Measurements from ENCODE around the gene BCL3. TPM values are rescaled to one million over a fixed set of nuclear protein-coding genes. Genes with fewer than 3 reads are reported as not detected.

The BCL3 gene
- total RNA-seq: 2.7 and 21.6 TPM in 2 replicates

GRCh38 chr19:44748426-44749254, at the start of gene BCL3:
Gene BCL3, plus strand, starts transcription at chr19:44748708. Its CDS starts 83 bp downstream, at chr19:44748791.

GRCh38 chr19:44777715-44778347, 29.3 kb downstream of the BCL3 start, which contains the start of gene CBLC:
Gene CBLC, plus strand, starts transcription at chr19:44777890. Its CDS starts 42 bp downstream, at chr19:44777932.

GRCh38 chr19:44808463-44809371, 60.2 kb downstream of the BCL3 start, which contains the start of gene BCAM:
Gene BCAM, plus strand, starts transcription at chr19:44809103. Its CDS starts 22 bp downstream, at chr19:44809125.

Other genes starting within 250 kb of the BCL3 start
- gene ZNF180, start 248.2 kb upstream of the BCL3 start, total RNA-seq: 5.1 and 8.5 TPM in 2 replicates
- gene CEACAM20, start 219.0 kb upstream of the BCL3 start, total RNA-seq: not detected in 2 replicates
- gene IGSF23, start 135.1 kb upstream of the BCL3 start, total RNA-seq: not detected in 2 replicates
- gene PVR, start 104.8 kb upstream of the BCL3 start, total RNA-seq: 158 and 166 TPM in 2 replicates
- 2.4 and 6.3 TPM in 2 replicates for gene CEACAM19, start 77.2 kb upstream of the BCL3 start, total RNA-seq
- not detected in 2 replicates for gene CEACAM16, start 49.6 kb upstream of the BCL3 start, total RNA-seq
- 59.5 and 120 TPM in 2 replicates for gene CBLC, start 29.2 kb downstream of the BCL3 start, total RNA-seq
- 26.0 and 61.4 TPM in 2 replicates for gene BCAM, start 60.4 kb downstream of the BCL3 start, total RNA-seq
- 49.9 and 65.4 TPM in 2 replicates for gene NECTIN2, start 97.6 kb downstream of the BCL3 start, total RNA-seq
- 62.5 and 73.3 TPM in 2 replicates for gene TOMM40, start 142.5 kb downstream of the BCL3 start, total RNA-seq
- gene APOE, start 157.1 kb downstream of the BCL3 start, total RNA-seq: 27.3 and 227 TPM in 2 replicates
- 0.43 TPM in 1 of 2 replicates, not detected in the other for gene APOC1, start 165.9 kb downstream of the BCL3 start, total RNA-seq
- not detected in 2 replicates for gene APOC4, start 193.5 kb downstream of the BCL3 start, total RNA-seq
- gene APOC2, start 197.3 kb downstream of the BCL3 start, total RNA-seq: not detected in 2 replicates
- gene CLPTM1, start 206.7 kb downstream of the BCL3 start, total RNA-seq: 33.5 and 73.4 TPM in 2 replicates